Activated CD4-positive, alpha-beta T cell treated with anti-CD3 and anti-CD28 coated beads for 24 hours (primary cell): ENCODE measurements around the gene EXOC6B.
A peak's percentile ranks its signal among the peaks of the same experiment; 100 is the strongest.

Experiments used
- DNase-seq, 2 donors: peaks; one replicate each; pipeline ENCODE4 v3.0.0-alpha.2; 2020; ENCODE audit warnings: low read depth in 2 of 2

Gene EXOC6B

DNA sequence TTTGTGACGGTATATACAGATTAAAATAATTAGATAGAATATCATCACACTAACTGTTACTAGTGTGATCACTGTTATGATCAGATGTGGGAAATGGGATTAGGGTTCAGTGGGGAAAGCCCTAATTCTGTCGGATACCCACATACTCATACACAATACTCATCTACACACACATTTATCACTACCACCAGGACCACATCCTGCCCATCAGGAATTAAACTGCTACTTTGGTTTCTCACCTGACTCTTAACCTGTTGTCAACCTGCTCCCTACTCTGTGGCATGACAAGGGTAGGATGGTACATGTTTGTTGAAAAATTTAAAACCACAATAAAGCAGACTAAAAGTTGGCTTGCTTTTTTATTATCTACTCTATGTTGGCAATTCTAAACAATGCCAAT lies 653.4 kb downstream of the EXOC6B start:
- no peak for DNase-seq

DNA sequence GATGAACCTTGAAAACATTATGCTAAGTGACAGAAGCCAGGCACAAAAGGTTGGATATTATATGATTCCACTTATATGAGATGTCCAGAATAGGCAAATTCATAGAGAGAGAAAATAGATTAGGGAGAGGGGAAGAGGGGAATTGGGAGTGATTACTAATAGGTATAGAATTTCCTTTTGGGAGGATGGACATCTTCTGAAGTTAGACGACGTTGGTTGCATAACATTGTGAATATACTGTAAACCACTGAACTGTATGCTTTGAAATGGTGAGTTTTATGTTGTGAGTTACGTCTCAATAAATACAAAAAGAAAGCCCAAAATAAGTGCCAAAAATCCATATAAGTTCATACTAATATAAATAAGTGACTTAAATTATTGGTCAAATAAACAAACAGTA lies 659.6 kb downstream of the EXOC6B start:
- DNase-seq: no peak

DNA sequence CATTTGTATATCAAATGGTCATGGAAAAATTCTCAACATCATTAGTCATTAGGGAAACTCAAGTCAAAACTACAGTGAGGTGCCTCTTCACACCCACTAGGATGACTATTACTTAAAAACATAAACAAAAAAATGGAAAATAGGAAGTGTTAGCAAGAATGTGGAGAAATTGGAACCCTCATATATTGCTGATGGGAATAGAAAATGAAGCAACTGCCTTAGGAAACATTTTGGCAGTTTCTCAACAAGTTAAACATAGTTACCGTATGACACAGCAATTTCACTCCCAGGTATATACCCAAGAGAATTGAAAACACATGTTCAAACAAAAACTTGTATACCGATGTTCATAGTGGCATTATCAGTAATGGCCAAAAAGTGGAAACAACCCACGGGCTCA lies 660.0 kb downstream of the EXOC6B start:
- no peak for DNase-seq

DNA sequence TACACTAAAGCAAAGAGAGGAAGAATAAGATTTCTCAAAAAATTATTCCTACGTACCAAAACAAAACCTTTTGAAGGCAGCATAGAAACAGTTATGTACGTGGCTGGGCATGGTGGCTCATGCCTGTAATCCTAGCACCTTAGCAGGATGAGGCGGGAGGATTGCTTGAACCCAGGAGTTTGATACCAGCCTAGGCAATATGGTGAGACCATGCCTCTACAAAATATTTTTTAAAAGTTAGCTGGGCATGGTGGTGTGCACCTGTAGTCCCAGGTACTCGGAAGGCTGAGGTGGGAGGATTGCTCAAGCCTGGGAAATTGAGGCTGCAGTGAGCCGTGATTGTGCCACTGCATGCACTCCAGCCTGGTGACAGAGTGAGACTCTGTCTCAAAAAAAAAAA lies 663.3 kb downstream of the EXOC6B start:
- no peak for DNase-seq

DNA sequence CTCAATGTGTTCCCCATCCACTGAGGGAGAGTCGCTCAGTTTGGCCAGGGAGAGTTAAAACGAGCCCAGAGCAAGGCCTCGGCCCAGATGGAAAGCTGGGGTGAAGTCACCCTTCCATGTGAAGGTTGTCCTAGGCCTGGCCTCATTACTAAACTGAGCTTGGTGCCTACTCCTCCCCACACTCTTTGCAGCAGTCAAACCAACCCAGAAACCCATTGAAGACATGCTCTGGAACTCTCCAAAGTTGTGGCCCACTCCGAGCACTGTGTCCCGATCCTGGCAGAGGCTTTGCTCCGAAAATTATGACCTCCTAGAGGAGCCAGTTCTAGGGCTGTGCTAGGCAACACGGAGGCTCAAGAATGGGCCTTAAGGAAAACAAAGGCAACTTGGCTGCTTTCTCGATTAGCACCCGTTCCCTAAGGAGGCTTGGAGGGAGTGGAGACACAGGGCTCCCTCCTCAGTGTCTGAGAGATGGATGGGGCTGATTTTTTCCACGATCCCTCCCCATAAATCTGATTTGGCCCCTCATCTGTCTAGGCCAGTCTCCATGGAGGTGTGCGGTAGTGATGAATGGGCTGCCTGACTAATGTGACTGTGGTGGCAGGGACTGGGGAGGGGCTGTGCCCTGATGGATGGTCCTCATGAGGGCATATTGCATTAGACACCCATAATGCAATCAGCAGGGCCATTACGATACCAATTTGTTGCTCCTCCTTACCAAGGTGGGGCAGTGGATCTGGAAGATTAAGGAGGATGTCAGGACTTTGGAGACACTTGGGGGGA lies 666.4 kb downstream of the EXOC6B start:
- no peak for DNase-seq

DNA sequence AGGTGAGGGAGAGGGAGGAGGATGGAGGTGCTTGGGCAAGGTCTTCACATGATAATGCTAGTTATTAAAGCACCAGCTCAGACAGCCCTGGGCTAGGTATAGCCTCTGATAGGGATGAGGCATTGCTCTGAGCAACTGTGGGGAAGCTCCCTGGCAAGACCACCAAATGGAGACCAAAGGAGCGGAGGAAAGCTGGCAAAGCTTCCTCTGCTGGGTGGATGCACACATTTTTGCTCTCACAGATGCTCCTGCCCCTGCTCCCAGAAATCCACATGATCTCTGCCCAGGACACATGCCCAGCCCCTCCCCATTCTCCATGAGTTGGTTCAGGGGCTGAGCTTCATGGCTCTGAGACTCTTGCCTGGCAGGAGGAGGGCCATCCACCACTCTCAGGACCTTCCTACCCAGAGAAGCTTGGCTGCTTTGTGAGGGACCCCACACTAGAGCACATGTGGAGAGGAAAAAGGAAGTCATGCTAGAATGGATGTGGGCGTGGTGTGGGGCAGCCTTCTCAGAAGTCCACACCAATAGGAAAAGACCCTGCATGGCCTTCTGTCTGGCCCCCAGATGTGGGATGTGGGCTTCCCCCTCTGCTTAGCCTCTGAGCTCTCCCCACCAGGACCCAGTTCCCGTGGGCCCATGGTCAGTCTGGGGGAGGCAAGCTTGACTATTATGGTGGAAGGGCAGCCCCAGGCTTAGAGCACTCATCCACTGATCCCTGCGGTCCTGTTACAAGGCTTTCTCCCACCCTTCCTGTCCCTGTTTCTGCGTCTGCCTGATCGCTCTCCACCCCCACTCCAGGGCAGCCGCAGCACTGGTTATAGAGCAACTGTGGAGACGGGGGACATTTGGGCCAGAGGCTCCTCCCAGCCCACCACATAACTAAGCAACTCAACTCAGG lies 667.7 kb downstream of the EXOC6B start:
- DNase-seq: no peak

DNA sequence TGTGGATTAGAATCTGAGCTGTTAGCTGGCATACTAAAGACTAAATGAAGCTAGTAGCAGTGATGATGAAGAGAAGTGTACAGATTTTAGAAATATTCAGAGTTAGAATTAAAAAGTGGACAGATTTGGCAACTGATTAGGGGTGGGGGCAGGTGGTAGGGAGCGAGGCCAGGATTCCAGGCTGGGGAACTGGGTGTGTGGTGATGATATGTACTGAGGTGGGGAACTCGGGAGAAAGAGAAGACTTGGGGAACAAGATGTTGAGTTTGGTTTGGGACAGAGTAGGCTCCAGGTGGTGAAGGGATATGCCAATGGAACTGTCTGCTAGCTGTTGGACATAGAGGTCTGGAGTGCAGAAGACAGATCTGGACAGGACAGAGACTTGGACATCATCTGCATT lies 669.0 kb downstream of the EXOC6B start:
- no peak for DNase-seq

DNA sequence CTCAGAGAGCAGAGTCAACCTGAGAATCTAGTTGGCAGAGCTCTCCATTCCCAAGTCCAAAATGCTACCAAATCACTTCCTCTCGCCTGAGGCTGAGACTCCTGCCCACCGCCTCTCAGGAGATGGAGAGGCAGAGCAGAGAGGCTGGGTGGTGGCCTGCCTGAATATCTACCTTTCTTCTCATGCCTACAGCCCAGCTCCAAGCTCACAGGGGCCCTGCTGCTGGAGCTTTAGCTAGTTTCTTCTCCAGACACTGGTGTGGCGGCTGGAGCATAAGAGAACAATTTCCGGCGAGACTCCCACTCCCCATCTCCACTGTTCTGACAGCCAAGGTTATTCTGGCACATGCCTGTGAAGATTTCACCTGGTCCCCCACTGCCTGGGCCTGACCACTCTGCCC lies 670.1 kb downstream of the EXOC6B start:
- no peak for DNase-seq

DNA sequence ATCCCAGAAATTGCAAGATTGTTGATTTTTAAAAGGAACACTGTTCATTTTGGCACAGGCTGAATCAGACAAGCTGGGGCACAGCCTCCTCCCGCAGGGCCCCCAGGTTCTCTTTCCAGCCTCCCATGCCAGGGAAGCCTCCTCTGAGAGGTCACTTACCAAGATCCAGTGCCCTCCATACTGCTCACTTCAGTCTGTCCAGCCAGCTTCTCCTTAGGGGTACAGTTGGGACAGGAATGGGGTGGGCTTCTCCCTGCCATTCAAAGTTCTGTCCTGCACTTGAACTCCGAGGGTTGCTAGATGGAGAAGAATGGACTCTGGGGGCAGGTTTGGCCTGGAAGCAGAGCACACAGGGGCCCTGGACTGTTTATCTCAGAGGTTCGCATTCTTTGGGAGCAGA lies 670.7 kb downstream of the EXOC6B start:
- DNase-seq: no peak

DNA sequence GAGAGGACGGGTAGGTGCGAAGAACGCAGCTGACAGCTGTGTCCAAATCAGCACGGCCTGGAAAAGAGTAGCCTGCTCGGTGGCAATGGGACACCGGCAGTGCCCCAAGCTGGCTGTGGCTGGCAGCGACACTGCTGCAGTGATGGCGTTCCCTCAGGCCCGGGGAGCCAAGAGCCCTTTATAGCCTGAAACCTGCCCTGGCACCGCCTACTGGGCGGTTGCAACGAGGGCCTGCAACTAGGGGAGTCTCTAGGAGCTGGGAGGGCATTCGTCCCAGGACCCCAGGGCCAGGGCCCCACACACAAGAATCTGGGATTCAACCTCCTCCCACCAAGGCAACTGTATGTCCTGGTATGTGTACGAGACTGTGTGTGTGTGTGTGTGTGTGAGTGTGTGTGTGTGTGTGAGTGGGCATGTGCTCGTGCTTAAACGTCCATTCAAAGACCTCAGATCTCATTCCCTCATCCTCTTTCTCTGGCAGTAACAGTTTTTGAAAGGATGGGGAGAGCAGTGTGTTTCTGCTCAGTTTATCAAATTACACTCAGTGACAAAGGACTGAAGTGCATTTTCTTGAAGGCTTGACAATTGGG lies 671.4 kb downstream of the EXOC6B start:
- DNase-seq: no peak

DNA sequence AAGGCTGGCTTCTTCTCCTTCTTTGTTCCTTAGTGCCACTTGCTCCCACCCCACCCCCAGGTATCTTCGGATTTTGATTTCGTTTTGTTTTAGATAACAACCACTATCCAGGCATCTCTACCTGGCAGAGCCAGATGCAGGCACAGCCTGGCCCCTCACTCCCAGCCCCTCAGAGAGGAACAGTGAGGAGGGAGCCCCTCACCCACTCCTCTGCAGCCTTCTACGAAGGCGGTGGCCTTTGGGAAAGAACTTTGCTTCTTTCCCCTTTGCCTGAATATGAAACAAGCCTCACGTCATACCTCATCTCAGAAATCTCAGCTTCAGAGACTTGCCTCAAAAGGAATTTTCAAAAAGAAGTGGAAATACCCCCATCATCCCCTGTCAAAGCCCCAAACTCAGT lies 671.9 kb downstream of the EXOC6B start:
- no peak for DNase-seq

DNA sequence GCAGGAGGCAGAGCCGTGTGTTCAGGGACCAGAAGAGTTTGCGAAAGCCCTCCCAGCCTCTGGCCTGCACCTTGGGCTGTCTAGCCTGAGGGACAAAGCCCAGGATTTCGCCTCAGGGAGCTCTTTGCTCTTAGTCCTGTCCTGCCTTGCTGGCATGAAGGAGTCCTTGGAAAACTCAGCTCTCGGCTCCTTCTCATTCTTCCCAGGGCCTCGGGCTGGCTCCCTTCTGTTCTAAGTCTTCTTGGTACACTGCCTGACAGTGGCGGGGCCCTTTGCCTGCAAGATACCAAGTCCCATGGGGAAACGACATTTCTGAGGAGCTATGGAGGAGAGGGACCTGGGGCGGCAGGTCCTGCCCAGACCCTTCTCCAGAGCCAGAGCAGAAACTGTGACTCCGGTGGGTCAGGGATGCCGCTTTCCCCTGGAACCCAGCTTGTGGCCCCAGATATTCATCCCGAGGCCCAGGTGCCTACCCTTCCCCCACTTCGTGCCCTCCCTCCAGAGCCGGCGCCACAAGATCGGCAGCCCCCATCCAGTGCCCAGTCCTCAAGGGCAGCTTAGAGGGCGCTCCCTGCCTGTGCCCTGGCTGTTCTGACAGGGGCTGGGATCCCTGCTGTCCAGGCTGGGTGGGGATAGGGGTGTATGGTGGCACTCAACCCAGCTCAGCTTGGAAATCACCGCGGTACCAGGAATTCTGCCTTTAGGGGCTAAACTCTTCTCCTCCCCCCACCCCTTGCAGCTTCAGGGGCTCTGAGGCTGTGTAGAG lies 672.6 kb downstream of the EXOC6B start:
- no peak for DNase-seq

DNA sequence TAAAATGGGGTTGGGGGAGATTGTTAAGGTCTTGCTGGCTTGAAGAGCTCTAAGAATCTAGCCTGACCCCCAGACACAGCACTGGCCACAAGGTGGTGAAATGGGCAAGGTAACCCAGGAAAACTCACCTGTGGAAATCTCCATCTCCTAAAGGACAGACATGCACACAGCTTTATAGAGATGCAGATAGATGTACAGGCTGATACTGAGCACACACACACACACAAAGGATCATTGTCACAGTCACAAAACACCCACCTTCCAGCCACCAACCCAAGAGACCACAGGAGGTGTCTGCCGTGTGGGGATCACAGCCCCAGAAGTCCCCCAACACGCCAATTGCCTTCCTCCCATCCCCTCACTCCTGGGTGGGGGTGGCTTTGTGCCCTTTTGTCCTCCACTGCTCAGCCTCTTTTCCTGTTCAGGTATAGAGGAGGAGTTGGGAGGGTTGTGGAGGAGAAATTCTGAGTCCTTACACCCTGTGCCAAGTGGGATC lies 674.9 kb downstream of the EXOC6B start:
- no peak for DNase-seq

DNA sequence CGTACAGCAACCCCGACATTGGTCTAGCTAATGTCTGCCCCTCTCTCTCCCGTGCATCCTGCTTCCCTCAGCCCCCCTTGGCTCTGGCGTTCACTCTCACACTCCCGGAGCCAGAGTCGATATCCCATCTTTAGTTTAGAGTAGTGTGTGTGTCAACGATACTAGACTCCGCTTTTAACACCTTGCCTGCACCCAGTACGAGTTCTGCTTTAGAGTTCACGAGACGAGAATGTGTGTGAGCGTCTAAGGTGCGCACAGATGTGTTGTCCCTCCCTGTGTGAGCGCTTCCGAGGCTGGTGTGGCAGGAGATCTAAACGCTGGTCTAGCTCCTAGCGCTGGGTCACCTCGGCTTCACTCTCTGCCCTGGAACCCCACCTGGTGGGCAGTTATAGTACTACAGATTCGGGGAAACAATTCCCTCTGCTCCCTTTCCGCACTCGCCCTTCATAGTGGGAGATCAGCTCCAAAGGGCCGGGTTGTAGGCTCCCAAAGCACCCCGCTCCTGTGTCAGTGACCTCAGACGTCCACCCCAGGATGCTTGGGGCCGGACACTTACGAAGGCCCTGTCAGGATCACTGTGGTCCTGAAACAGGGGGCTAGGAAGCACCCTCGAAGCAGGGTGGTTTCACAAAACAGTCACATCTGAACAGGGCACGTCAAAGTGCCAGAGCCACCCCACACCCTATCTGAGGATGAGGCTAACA lies 675.5 kb downstream of the EXOC6B start:
- peak; percentile 63 to 64 for DNase-seq

DNA sequence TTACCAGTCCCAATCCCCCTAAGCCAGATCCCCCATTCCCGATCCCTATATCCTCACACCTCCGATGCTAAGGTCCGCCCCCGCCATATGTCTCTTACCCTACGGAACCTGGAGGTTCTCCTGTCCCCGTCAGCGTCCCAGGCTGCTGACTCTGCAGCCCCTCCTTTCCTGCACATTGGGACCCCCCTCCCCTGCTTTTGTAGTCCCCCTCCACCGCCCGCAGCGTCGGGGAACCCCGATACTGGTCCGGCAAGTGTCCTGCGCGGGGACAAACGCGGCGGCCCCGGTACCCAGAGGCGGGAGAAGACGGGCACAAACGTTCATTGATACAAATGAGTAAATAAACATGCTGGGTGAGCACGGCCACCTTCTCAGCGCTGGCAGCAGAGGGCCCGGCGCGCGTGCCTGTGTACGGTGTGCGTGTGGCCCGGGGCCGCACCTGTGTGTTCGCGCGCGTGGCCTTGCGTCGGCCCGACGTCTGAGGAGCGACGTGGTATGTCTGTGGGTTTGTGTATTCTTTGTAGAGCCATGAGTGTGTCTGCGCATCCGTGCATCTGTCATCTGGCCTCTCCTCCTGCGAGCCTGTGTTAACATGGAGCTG lies 676.2 kb downstream of the EXOC6B start:
- no peak for DNase-seq

DNA sequence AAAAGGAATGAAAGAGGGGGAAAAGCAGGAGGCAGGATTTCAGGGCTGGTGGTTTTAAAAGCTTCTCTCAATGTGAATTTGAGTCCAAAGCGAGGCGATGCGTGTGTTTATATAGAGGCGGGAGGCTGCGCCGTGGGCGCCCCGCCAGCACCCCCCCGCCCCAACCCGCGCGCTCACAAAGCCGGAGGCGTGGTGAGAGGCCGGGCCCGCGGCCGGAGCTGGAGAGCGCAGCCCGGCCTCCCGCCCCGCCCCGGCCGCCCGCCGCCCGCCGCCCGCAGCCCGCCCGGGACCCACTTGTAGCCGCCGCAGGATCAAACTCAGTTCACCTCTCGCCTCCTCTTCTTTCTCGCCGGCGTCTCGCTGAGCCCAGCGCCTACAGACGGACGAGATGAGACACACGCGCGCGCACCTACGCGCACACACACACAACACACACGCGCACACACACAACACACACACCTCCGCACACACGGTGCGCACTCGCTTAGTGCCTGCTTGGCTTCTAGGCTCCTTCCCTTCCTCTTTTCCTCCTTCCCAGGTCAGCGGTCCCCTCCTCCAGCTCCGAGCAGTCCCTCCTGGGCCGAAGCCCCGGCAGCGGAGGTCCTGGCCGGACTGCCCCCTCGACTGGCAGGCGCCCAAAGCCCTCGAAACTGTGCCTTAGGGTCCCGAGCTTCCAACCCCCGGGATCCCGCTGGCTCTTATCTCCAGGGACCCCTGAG lies 676.8 kb downstream of the EXOC6B start:
- DNase-seq: no peak

DNA sequence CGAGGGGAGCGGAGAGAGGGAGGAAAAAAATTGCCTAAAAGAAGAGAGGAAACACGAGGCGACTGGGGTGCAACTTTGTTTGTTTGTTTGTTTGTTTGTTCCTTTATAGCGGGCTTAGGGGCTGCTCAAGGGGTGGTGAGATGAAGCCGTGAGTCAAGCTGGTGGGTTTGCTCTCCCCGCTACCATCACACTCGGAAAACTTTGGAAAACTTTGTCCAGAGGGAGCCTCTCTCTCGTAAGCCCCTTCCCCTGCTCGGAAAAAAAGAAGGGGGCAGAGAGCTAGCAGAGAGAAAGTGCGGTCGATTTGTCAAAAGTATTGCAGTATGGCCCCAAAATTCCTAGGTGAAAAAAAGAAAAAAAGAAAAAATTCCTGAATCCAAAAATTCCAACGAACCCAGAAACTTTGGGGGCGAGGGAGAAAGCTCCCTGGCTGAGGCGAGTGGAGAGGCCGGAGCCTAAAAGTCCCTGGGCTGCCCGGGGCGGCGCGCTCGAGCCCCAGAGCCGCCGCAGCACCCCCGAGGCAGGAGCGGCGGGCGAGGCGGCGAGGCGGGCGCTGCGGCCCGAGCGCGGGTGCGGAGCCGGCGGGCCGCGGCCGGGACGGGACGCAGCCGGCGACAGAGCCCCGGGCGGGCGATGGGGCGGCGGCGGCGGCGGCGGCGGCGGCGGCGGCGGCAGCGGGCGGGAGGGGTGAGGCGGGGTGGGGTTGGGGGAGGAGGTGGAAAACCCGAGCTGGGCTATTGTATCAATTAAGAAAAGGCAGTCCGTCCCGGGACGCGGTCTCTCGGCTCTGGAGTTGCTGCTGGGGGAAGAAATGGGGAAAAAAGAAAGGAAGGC lies 677.6 kb downstream of the EXOC6B start:
- no peak for DNase-seq

DNA sequence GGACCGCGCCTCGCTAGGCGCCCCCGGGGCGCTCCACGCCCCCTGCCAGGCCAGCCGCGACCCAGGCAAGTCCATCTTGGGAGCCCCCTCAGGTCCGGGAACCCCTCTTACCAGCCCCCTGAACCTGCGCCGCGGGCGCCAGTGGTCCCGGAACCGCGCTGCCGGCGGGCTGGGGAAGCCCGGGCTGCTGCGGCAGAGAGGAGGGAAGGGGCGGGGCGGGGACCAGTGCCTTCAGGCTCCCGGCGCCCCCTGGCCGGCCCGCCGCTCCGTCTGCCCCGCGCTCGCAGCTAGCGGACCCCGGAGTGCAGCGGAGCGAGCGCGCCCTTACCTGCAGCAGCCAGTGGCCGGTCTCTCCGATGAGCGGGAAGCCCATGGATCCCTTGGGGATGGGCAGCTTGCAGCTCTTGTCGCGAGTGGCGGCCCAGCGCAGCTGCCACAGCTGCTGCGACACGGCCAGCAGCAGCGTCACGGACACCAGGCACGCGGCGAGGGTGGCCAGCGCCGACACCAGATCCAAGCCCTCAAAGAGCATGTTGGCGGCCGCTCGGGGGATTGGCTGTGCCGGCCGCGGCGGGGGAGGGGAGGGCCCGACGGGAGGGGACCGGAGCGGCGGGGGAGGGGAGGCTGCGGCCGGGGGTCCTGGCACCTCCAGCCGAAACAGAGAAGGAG lies 678.4 kb downstream of the EXOC6B start, which contains the start of gene CYP26B1:
Gene CYP26B1, minus strand, starts transcription at position 560 of the 669 bp plus-strand sequence. Its CDS starts 28 bp downstream, at position 532.
- no peak for DNase-seq
